NCI-H1436 treated with DMSO at 0.1 percent for 48 hours (cell line): ENCODE measurements around the gene ZBP1.

Experiments
- DNase-seq: peaks from one replicate; lab custom pipeline; 2025; lab: John Stamatoyannopoulos, UW

ZBP1 gene

GRCh38 chr20:57586370-57586793 is 33.8 kb downstream of the ZBP1 start:
- DNase-seq = no peak

GRCh38 chr20:57585466-57586213 is 34.6 kb downstream of the ZBP1 start:
- no peak for DNase-seq

- DNase-seq = no peak
Observed at GRCh38 chr20:57584768-57585461, 35.3 kb downstream of the ZBP1 start.

- DNase-seq = no peak
Observed at GRCh38 chr20:57583289-57584257, 36.7 kb downstream of the ZBP1 start.

- peak; percentile 63 for DNase-seq
Observed at GRCh38 chr20:57582432-57583288, 37.6 kb downstream of the ZBP1 start.

GRCh38 chr20:57582029-57582378 is 38.2 kb downstream of the ZBP1 start:
- no peak for DNase-seq

- no peak for DNase-seq
Observed at GRCh38 chr20:57581202-57582028, 38.8 kb downstream of the ZBP1 start.

- no peak for DNase-seq
Observed at GRCh38 chr20:57580478-57581201, 39.6 kb downstream of the ZBP1 start.

GRCh38 chr20:57579898-57580447 is 40.3 kb downstream of the ZBP1 start:
- no peak for DNase-seq

- no peak for DNase-seq
Observed at GRCh38 chr20:57579331-57579897, 40.8 kb downstream of the ZBP1 start.

- DNase-seq = no peak
Observed at GRCh38 chr20:57578476-57579165, 41.6 kb downstream of the ZBP1 start.

GRCh38 chr20:57577679-57578475 is 42.3 kb downstream of the ZBP1 start:
- DNase-seq = no peak

GRCh38 chr20:57576617-57577550 is 43.3 kb downstream of the ZBP1 start:
- DNase-seq = no peak

GRCh38 chr20:57576002-57576401 is 44.2 kb downstream of the ZBP1 start:
- no peak for DNase-seq

GRCh38 chr20:57574954-57575353 is 45.3 kb downstream of the ZBP1 start:
- no peak for DNase-seq

- no peak for DNase-seq
Observed at GRCh38 chr20:57573894-57574293, 46.3 kb downstream of the ZBP1 start.

GRCh38 chr20:57573242-57573641 is 47.0 kb downstream of the ZBP1 start:
- DNase-seq = peak; percentile 15
